GM18519 (cell line): ENCODE results near the gene MX1.
"Not testable (repeated sequence)": the region's sequence is repeated elsewhere in the genome, so short reads cannot be mapped to it uniquely, and the experiment has no call there.

Experiments
- ATAC-seq: cut with Tn5 transposase; IDR thresholded peaks from one replicate; pipeline ENCODE4 v1.9.1; 2021; ENCODE audit warnings: mild to moderate bottlenecking, moderate library complexity; ENCODE audit not compliant: unreplicated experiment, low FRiP score

The MX1 gene

GRCh38 chr21:41405321-41405720 lies 20.7 kb upstream of the MX1 start:
- no peak for ATAC-seq

GRCh38 chr21:41406340-41406739 lies 19.7 kb upstream of the MX1 start:
- ATAC-seq, result no peak

- ATAC-seq, result no peak
These were observed 18.2 kb upstream of the MX1 start for GRCh38 chr21:41407541-41408460.

- ATAC-seq, result no peak
These were observed 15.7 kb upstream of the MX1 start for GRCh38 chr21:41410361-41410760.

- no peak for ATAC-seq
These were observed 15.1 kb upstream of the MX1 start for GRCh38 chr21:41410767-41411448.

GRCh38 chr21:41411449-41412089 lies 14.5 kb upstream of the MX1 start:
- ATAC-seq, result no peak

- not testable (repeated sequence) for ATAC-seq
These were observed 8.5 kb upstream of the MX1 start for GRCh38 chr21:41417505-41417904.

- no peak for ATAC-seq
These were observed 7.6 kb upstream of the MX1 start for GRCh38 chr21:41418393-41418792.

- ATAC-seq, result no peak
These were observed 6.9 kb upstream of the MX1 start for GRCh38 chr21:41418956-41419680.

GRCh38 chr21:41419921-41420862 lies 5.8 kb upstream of the MX1 start:
- ATAC-seq, result peak; percentile 67

- ATAC-seq, result not testable (repeated sequence)
These were observed 5.0 kb upstream of the MX1 start for GRCh38 chr21:41420998-41421397.

- ATAC-seq, result no peak
These were observed 3.3 kb upstream of the MX1 start for GRCh38 chr21:41422546-41423304.

- not testable (repeated sequence) for ATAC-seq
These were observed 2.8 kb upstream of the MX1 start for GRCh38 chr21:41423305-41423636.

- no peak for ATAC-seq
These were observed 468 bp upstream of the MX1 start for GRCh38 chr21:41425588-41425953.

GRCh38 chr21:41426676-41427404 lies 801 bp downstream of the MX1 start:
- no peak for ATAC-seq

- no peak for ATAC-seq
These were observed 1.5 kb downstream of the MX1 start for GRCh38 chr21:41427556-41427955.

GRCh38 chr21:41428311-41428710 lies 2.3 kb downstream of the MX1 start:
- ATAC-seq, result no peak

- ATAC-seq, result no peak
These were observed 2.8 kb downstream of the MX1 start for GRCh38 chr21:41428847-41429246.
